ENCODE measurements around the gene PALM3.

PALM3 gene

GRCh38 chr19:14089412-14089661 is 27.5 kb upstream of the PALM3 start:
- TF ChIP-seq CTCF (IDR thresholded peaks at IDR 0.05; ENCODE audit: low read length) (peak; percentile 63; the same call in 1 of the 2 replicates), EZH2 (IDR thresholded peaks at IDR 0.05; ENCODE audit: borderline replicate concordance, low read length) (no peak)
- H3K4me2 ChIP-seq (ENCODE audit: low read length): peak overlapping the region; percentile 73
- peak overlapping the region; percentile 52 for H3K9ac ChIP-seq (ENCODE audit: low read length)
- H3K4me1 ChIP-seq (ENCODE audit: insufficient read depth, low read length, severe bottlenecking): peaks cover 18% of the 10 kb centered on the region
- peak overlapping the region; percentile 71 for H3K4me3 ChIP-seq (ENCODE audit: low read depth, low read length, poor library complexity, severe bottlenecking)
- H3K36me3 ChIP-seq (ENCODE audit: insufficient read depth, low read length): peaks cover 28% of the 10 kb centered on the region
- peak overlapping the region; percentile 15 for H3K27ac ChIP-seq (ENCODE audit: low read depth, low read length, poor library complexity, severe bottlenecking)
- H3K9me2 ChIP-seq (ENCODE audit: low read depth, low read length): no peaks in the 10 kb centered on the region
- no peaks in the 10 kb centered on the region for H4K20me1 ChIP-seq (ENCODE audit: insufficient read depth, low read length)
- no peaks in the 10 kb centered on the region for H3F3A ChIP-seq (ENCODE audit: insufficient read depth, low read length)
- H3K27me3 ChIP-seq (ENCODE audit: insufficient read depth, low read length): no peaks in the 10 kb centered on the region
- H3K79me2 ChIP-seq (ENCODE audit: insufficient read depth, low read length): no peaks in the 10 kb centered on the region
- peaks cover 7% of the 10 kb centered on the region for H3K9me3 ChIP-seq (ENCODE audit: low read length)
- H2AFZ ChIP-seq (ENCODE audit: low read length): no peak overlapping the region

GRCh38 chr19:14088634-14089411 is 26.9 kb upstream of the PALM3 start:
- peak overlapping the region; percentile 71 for H3K4me3 ChIP-seq (ENCODE audit: low read depth, low read length, poor library complexity, severe bottlenecking)
- H3K27ac ChIP-seq (ENCODE audit: low read depth, low read length, poor library complexity, severe bottlenecking): peak overlapping the region; percentile 15
- no peaks in the 10 kb centered on the region for H3K79me2 ChIP-seq (ENCODE audit: insufficient read depth, low read length)
- no peak overlapping the region for H2AFZ ChIP-seq (ENCODE audit: low read length)
- no peaks in the 10 kb centered on the region for H3K9me2 ChIP-seq (ENCODE audit: low read depth, low read length)
- H4K20me1 ChIP-seq (ENCODE audit: insufficient read depth, low read length): no peaks in the 10 kb centered on the region
- H3K4me1 ChIP-seq (ENCODE audit: insufficient read depth, low read length, severe bottlenecking): peaks cover 18% of the 10 kb centered on the region
- peaks cover 7% of the 10 kb centered on the region for H3K9me3 ChIP-seq (ENCODE audit: low read length)
- peak overlapping the region; percentile 73 for H3K4me2 ChIP-seq (ENCODE audit: low read length)
- H3K36me3 ChIP-seq (ENCODE audit: insufficient read depth, low read length): peaks cover 28% of the 10 kb centered on the region
- no peaks in the 10 kb centered on the region for H3K27me3 ChIP-seq (ENCODE audit: insufficient read depth, low read length)
- H3F3A ChIP-seq (ENCODE audit: insufficient read depth, low read length): no peaks in the 10 kb centered on the region
- TF ChIP-seq CTCF (IDR thresholded peaks at IDR 0.05; ENCODE audit: low read length): no peak
- no peak for TF ChIP-seq EZH2 (IDR thresholded peaks at IDR 0.05; ENCODE audit: borderline replicate concordance, low read length)
- H3K9ac ChIP-seq (ENCODE audit: low read length): peak overlapping the region; percentile 52

- Histone ChIP-seq H3F3A (ENCODE audit: insufficient read depth, low read length) (no peaks in the 10 kb centered on the region), H3K9ac (ENCODE audit: low read length) (no peak overlapping the region), H3K27ac (ENCODE audit: low read depth, low read length, poor library complexity, severe bottlenecking) (no peak overlapping the region), H3K9me3 (ENCODE audit: low read length) (no peaks in the 10 kb centered on the region), H3K9me2 (ENCODE audit: low read depth, low read length) (no peaks in the 10 kb centered on the region), H3K4me3 (ENCODE audit: low read depth, low read length, poor library complexity, severe bottlenecking) (no peak overlapping the region), H3K27me3 (ENCODE audit: insufficient read depth, low read length) (no peaks in the 10 kb centered on the region), H4K20me1 (ENCODE audit: insufficient read depth, low read length) (no peaks in the 10 kb centered on the region), H3K79me2 (ENCODE audit: insufficient read depth, low read length) (no peaks in the 10 kb centered on the region), H3K36me3 (ENCODE audit: insufficient read depth, low read length) (peaks cover 23% of the 10 kb centered on the region), H3K4me2 (ENCODE audit: low read length) (no peak overlapping the region), H2AFZ (ENCODE audit: low read length) (no peak overlapping the region), H3K4me1 (ENCODE audit: insufficient read depth, low read length, severe bottlenecking) (peaks cover 16% of the 10 kb centered on the region)
- TF ChIP-seq EZH2 (IDR thresholded peaks at IDR 0.05; ENCODE audit: borderline replicate concordance, low read length) (no peak), CTCF (IDR thresholded peaks at IDR 0.05; ENCODE audit: low read length) (no peak)
Observed at GRCh38 chr19:14086098-14086497, 24.2 kb upstream of the PALM3 start.

Measured in OCI-LY1 (cell line).